Choroid plexus epithelial cell (primary cell): Measurements from ENCODE around the gene DLGAP1.

Experiments
- DNase-seq: peaks from one replicate; pipeline ENCODE4 v3.0.0-alpha.2; 2010; ENCODE audit warnings: low read depth
- H3K4me3 ChIP-seq: 2 replicates; pipeline ENCODE4 v1.5.1; 2011; ENCODE audit warnings: low read depth, mild to moderate bottlenecking, control low read depth, low read length, moderate library complexity
- TF ChIP-seq, protein P1 (sequence below): conservative IDR thresholded peaks from 2 replicates; pipeline ENCODE4 v1.5.1; 2011; ENCODE audit warnings: low read depth, mild to moderate bottlenecking, control low read depth, inconsistent platforms, low read length, moderate library complexity

The DLGAP1 gene

DNA sequence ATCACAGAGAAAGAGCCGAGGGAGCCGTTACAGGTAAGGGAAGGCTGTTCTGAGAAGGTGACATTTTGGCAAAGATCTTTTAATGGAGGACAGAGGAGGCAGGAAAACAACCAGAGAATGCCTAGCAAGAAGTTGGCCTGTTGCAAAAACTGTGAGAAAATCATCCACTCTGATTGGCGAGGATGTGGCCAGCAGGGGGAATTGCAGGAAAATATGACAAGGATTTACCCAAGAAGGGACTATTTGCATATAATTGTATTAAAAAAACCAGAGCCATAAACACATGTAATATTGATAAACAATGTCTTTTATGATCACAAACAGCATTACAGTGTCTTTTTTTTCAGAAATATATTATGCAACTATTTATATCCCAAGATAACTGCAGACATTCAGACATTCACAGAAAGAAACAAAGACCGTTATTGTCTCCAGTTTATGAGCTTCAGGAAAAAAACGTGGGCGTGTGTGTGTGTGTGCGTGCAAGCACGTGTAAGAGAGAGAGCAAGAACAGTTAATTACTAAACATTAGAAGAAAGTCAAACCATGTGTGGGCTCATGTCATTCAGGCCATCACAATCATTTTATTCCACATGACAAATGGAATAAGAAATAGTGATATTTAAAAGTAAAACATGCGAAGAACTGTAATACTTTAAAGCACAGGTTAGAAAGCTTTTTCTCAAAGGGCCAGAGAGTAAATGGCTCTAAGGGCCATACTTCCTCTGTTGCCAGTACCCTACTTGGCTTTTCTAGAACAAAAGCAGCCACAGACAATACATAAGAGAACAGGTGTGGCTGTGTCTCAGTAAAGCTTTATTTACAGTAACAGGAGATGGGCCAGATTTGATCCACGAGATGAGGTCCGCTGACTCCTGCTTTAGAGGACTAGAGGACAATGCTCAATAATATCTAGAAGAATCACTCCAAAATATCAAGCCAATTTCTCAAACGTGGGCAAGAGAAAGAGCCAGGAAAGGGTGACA, 324.1 kb downstream of the DLGAP1 start:
- no peak overlapping the region for H3K4me3 ChIP-seq
- DNase-seq = no peak
- TF ChIP-seq, protein P1, sequence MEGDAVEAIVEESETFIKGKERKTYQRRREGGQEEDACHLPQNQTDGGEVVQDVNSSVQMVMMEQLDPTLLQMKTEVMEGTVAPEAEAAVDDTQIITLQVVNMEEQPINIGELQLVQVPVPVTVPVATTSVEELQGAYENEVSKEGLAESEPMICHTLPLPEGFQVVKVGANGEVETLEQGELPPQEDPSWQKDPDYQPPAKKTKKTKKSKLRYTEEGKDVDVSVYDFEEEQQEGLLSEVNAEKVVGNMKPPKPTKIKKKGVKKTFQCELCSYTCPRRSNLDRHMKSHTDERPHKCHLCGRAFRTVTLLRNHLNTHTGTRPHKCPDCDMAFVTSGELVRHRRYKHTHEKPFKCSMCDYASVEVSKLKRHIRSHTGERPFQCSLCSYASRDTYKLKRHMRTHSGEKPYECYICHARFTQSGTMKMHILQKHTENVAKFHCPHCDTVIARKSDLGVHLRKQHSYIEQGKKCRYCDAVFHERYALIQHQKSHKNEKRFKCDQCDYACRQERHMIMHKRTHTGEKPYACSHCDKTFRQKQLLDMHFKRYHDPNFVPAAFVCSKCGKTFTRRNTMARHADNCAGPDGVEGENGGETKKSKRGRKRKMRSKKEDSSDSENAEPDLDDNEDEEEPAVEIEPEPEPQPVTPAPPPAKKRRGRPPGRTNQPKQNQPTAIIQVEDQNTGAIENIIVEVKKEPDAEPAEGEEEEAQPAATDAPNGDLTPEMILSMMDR = no peak

DNA sequence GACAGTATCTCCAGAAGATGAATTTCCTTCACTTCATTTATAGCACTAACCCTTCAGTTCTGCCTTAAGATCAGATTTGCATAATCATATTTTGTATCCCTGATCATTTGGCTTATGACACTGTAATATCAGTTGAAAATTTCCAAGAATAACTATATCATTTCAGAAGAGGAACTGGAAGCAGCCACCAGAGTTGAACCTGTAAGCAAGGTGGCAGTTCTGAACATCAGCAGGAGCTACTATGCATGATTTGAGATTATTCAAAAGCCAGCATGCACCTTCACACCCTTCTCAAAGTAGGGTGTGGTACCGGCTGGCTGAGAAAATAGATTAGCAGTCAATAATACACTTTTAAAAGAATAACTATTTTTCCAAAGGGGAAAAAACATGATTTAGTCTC, 328.2 kb downstream of the DLGAP1 start:
- no peak overlapping the region for H3K4me3 ChIP-seq
- TF ChIP-seq, protein P1 = no peak
- DNase-seq = no peak

DNA sequence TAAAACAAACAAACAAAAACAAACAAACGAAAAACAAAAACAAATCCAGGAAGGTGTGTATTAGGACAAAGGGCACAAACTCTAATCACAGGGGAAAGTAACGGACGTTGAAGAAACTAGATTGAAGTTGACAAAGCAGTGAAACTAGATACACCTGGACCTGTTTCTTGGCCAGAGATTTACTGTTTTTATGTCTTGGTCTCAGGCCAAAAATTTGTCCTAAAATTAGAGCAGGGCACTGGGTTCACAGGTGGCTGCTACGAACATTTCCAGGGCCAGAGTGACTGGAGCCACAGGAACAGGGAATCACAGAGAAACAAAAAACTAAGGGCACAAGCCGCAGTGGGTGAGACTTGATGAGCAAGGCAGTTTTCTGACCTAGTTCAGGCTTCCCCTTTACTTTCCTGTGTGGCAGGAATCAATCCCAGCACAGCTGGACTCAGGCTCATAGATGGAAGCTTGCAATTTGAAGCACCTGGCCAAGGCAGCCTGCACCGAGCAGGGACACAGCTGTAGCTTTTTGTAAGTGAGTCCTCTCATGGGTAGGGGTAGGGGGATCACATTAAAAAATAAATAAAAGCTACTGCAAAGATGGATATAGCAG, 329.4 kb downstream of the DLGAP1 start:
- DNase-seq = no peak
- H3K4me3 ChIP-seq = no peak overlapping the region
- TF ChIP-seq, protein P1 = no peak

DNA sequence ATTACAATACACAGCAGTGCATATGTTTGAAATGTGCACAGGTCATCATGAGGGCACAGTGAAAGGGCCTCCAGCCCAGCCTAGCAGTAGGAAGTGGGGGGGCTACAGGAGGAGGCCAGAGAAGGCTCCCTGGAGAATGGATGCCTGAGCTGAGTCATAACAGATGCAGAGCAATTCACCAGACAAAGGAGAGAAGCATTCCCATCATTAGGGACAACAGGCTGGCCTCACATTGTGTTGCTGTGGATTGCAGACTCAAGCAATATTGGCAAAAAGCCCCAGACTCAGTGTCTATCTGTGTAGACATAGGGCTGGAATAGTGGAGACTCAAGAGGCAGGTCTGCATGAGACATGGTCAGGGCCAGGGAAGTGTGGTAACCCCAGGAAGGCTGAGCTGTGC, 329.9 kb downstream of the DLGAP1 start:
- TF ChIP-seq, protein P1 = no peak
- no peak overlapping the region for H3K4me3 ChIP-seq
- no peak for DNase-seq

DNA sequence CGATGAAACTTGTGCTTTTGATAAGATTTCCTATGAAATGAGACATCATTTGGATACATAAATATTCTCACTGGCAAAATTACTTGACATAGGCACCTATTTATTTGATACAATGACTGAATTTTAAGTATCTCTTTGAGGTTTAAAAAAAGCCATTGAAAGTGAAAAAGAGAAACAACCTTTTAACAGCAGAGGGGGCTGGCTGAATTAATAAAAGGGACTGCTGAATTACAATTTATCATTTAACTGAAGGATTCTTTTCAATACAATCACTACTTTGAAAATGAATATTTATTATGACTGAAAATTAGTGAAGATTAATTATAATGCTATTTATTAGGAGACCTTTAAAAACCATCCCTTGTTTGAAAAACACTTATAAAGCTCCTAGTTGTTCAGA, 335.3 kb downstream of the DLGAP1 start:
- no peak for DNase-seq
- TF ChIP-seq, protein P1 = no peak
- no peak overlapping the region for H3K4me3 ChIP-seq

DNA sequence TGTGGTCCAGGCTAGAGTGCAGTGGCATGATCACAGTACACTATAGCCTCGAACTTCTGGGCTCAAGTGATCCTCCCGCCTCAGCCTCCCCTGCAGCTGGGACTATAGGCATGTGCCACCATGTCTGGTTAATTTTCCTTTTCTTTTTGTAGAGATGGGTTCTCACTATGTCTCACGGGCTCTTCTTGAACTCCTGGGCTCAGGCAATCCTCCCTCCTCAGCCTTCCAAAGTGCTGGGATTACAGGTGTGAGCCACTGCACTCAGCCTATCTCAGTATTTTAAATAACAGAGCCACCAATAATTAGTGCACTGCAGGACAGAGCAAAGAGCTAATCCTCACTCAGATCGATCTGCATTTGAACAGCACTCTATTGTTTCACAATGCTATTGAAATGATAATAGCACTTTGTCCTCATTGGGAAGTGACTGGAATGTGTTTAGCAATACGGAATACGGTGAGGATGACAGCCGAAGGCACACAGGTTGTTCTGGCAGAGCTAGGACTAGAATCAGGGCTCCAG, 335.9 kb downstream of the DLGAP1 start:
- TF ChIP-seq, protein P1 = no peak
- no peak overlapping the region for H3K4me3 ChIP-seq
- DNase-seq = no peak

DNA sequence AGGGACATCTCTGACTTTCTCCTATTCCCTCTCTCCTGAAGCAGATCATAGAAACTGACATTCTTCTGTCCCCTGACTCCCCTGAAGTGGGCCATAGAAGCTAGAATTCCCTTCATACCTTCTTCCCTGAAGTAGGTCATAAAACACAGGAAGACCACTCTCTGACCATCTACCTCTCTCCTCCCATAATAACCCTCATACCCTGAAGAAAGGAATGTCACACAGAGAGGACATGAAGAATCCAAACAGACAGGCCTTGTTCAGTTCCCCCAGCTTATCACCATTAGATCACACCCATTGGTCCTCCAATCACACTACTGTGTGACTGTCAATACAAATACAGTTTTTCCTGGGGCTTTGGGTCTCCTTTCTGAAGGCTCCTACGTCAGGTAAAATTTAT, 347.1 kb downstream of the DLGAP1 start:
- TF ChIP-seq, protein P1 = no peak
- DNase-seq = no peak
- no peak overlapping the region for H3K4me3 ChIP-seq
